Stomach (tissue), 9 donors: Measurements from ENCODE around the gene LIN9. TPM values are rescaled to one million over a fixed set of nuclear protein-coding genes. Genes with fewer than 3 reads are reported as not detected.

Experiments used
- DNase-seq, 2 donors: peaks; one replicate each; pipeline versions ENCODE4 v3.0.0 to v3.0.0-alpha.2; 2013 to 2019
- H3K27ac ChIP-seq, 5 donors: fragments of 200-600 bp in 4 of 5; sonication (generic) in 4 of 5; one replicate each; pipeline ENCODE4 v1.5.1; 2013 to 2019; ENCODE audit warnings: mild to moderate bottlenecking in 1 of 5, moderate library complexity in 1 of 5
- H3K27me3 ChIP-seq, 3 donors: fragments of 200-600 bp; sonication (generic); one replicate each; pipeline ENCODE4 v1.5.1; 2017 to 2019; ENCODE audit warnings: mixed run types in 1 of 3
- H3K36me3 ChIP-seq, 4 donors: fragments of 200-600 bp; sonication (generic); 1 replicate in 3 of 4; 2 replicates in 1 of 4; pipeline ENCODE4 v1.5.1; 2016 to 2019
- H3K4me1 ChIP-seq, 4 donors: fragments of 200-600 bp; sonication (generic); one replicate each; pipeline ENCODE4 v1.5.1; 2016 to 2019
- H3K4me3 ChIP-seq, 4 donors: fragments of 200-600 bp; sonication (generic) in 3 of 4; one replicate each; pipeline ENCODE4 v1.5.1; 2016 to 2019; ENCODE audit warnings: mild to moderate bottlenecking in 1 of 4
- H3K9me3 ChIP-seq, 4 donors: fragments of 200-600 bp; sonication (generic); one replicate each; pipeline ENCODE4 v1.5.1; 2016 to 2019
- CTCF ChIP-seq, 7 experiments: fragments of 450-650 bp in 4 of 7; fragments of 200-600 bp in 3 of 7; sonication (generic) in 3 of 7; IDR thresholded peaks; one replicate each; pipeline ENCODE4 v1.5.1; 2016 to 2019; ENCODE audit warnings: antibody characterized with exemption in 7 of 7, control low read depth in 2 of 7, mild to moderate bottlenecking in 1 of 7
- EP300 ChIP-seq: sonication (generic); formaldehyde crosslinking; IDR thresholded peaks from one replicate; pipeline ENCODE4 v1.6.1; 2017; ENCODE audit warnings: antibody characterized with exemption
- POLR2A ChIP-seq, 4 donors: fragments of 450-650 bp; IDR thresholded peaks; one replicate each; pipeline ENCODE4 v1.6.1; 2016; ENCODE audit warnings: antibody characterized with exemption in 4 of 4, control low read depth in 2 of 4, mild to moderate bottlenecking in 1 of 4, moderate library complexity in 1 of 4
- POLR2AphosphoS5 ChIP-seq, 3 donors: sonication (generic); formaldehyde crosslinking; IDR thresholded peaks; one replicate each; pipeline ENCODE4 v1.6.1; 2016; ENCODE audit warnings: antibody characterized with exemption in 3 of 3
- WGBS, 5 donors: extraction: QIAGEN DNeasy Blood & Tissue Kit in 3 of 5; methylation state at CpG; one replicate each; pipeline versions ENCODE4 v1.1.5 to v1.1.7; 2013 to 2018; 5-methylcytosine and 5-hydroxymethylcytosine counted together
- intact Hi-C: fragments of 100-400 bp; cut with DNase I; formaldehyde crosslinking; loops from one replicate; pipeline ENCODE4 v1.15.1; 2023; ENCODE audit warnings: low total_unique reads
- polyA plus RNA-seq, 3 donors: library from polyadenylated mRNA; stranded (reverse); fragments of 200-250 nt; gene quantifications; one replicate each; pipeline ENCODE4 v1.2.3, GENCODE V29; 2013
- total RNA-seq, 5 donors: library from RNA; depleted of rRNA; stranded (reverse); fragments of >200 nt; gene quantifications; one replicate each; pipeline versions ENCODE4 v1.1.0 to v1.2.3, GENCODE V29; 2014 to 2016
- donor health status: healthy with polysubstance abuse.
- donor health status: Bipolar disorder and iron deficiency.
- donor health status: healthy.

Gene LIN9
- total and polyA plus RNA-seq, 8 donors: 1.3 to 45.5 (median 2.9) TPM; not detected in 1

- DNase-seq: no peak
- no peak for TF ChIP-seq POLR2A (IDR thresholded peaks at IDR 0.05)
- TF ChIP-seq POLR2AphosphoS5 (IDR thresholded peaks at IDR 0.05): no peak
- TF ChIP-seq EP300: no peak
- no peak for TF ChIP-seq CTCF (IDR thresholded peaks at IDR 0.05)
- no peaks in the 10 kb centered on the region for H3K36me3 ChIP-seq
- no peak overlapping the region for H3K27ac ChIP-seq
- no peaks in the 10 kb centered on the region for H3K9me3 ChIP-seq
- intact Hi-C loops: no loop called here
- H3K4me1 ChIP-seq: no peaks in the 10 kb centered on the region
- no peak overlapping the region for H3K4me3 ChIP-seq
- peaks cover 0 to 15% (median 0%) of the 10 kb centered on the region in 3 donors for H3K27me3 ChIP-seq
- WGBS, 5 donors: 87 to 96% (median 94%) methylated on average over 10 of the region's 10 CpGs
Observed at GRCh38 chr1:226320930-226321329, 12.0 kb upstream of the LIN9 start.

- TF ChIP-seq EP300 (no peak), POLR2AphosphoS5 (IDR thresholded peaks at IDR 0.05) (no peak), POLR2A (IDR thresholded peaks at IDR 0.05) (no peak), CTCF (IDR thresholded peaks at IDR 0.05) (no peak)
- no peak for DNase-seq
- intact Hi-C loops: no loop called here
- Histone ChIP-seq H3K27ac (no peak overlapping the region), H3K27me3 (peaks cover 0 to 15% (median 0%) of the 10 kb centered on the region in 3 donors), H3K4me1 (no peaks in the 10 kb centered on the region), H3K9me3 (no peaks in the 10 kb centered on the region), H3K4me3 (no peak overlapping the region), H3K36me3 (no peaks in the 10 kb centered on the region)
- WGBS, 5 donors: 94 to 97% (median 96%) methylated on average over 5 of the region's 5 CpGs
Observed at GRCh38 chr1:226318471-226318870, 9.5 kb upstream of the LIN9 start.

GRCh38 chr1:226314055-226314454 is 5.1 kb upstream of the LIN9 start:
- H3K4me3 ChIP-seq: no peak overlapping the region
- DNase-seq: no peak
- H3K27me3 ChIP-seq: peaks cover 0 to 6% (median 0%) of the 10 kb centered on the region in 3 donors
- TF ChIP-seq EP300 (no peak), POLR2A (IDR thresholded peaks at IDR 0.05) (no peak), POLR2AphosphoS5 (IDR thresholded peaks at IDR 0.05) (no peak), CTCF (IDR thresholded peaks at IDR 0.05) (no peak)
- H3K27ac ChIP-seq: no peak overlapping the region
- H3K9me3 ChIP-seq: no peaks in the 10 kb centered on the region
- H3K4me1 ChIP-seq: peaks cover 0 to 14% (median 12%) of the 10 kb centered on the region in 4 donors
- intact Hi-C loops: no loop called here
- no peaks in the 10 kb centered on the region for H3K36me3 ChIP-seq

GRCh38 chr1:226312065-226312464 is 3.1 kb upstream of the LIN9 start:
- intact Hi-C loops: no loop called here
- H3K4me3 ChIP-seq: no peak overlapping the region
- WGBS, 5 donors: 82 to 94% (median 82%) methylated on average over 1 to 2 of the region's 2 CpGs
- H3K27ac ChIP-seq: no peak overlapping the region
- H3K9me3 ChIP-seq: no peaks in the 10 kb centered on the region
- TF ChIP-seq CTCF (IDR thresholded peaks at IDR 0.05): no peak
- H3K4me1 ChIP-seq: peaks cover 0 to 26% (median 23%) of the 10 kb centered on the region in 4 donors
- no peaks in the 10 kb centered on the region for H3K27me3 ChIP-seq
- no peak for DNase-seq
- no peaks in the 10 kb centered on the region for H3K36me3 ChIP-seq
